Stimulated activated memory B cell treated with anti-CD40 and anti-IgM and Interleukin-4, amounts not matched to agents 10 μg/mL and 1 μg/mL and 100 μg/mL, for 72 hours (primary cell): ENCODE data around the gene PRKCD.
"Not testable (repeated sequence)": the region's sequence is repeated elsewhere in the genome, so short reads cannot be mapped to it uniquely, and the experiment has no call there.

Experiments
- ATAC-seq: fragments of 150-1000 bp; cut with Tn5 transposase; 2 replicates; pipeline ENCODE4 v1.10.0; 2021
- H3K27ac Mint-ChIP-seq: one replicate; pipeline ENCODE4 v1.8.0; 2022; ENCODE audit warnings: mild to moderate bottlenecking, mixed read lengths
- H3K27me3 Mint-ChIP-seq: one replicate; pipeline ENCODE4 v1.8.0; 2022; ENCODE audit warnings: mixed read lengths
- H3K36me3 Mint-ChIP-seq: one replicate; pipeline ENCODE4 v1.8.0; 2022; ENCODE audit warnings: mixed read lengths
- H3K4me1 Mint-ChIP-seq: one replicate; pipeline ENCODE4 v1.8.0; 2022; ENCODE audit warnings: mixed read lengths
- H3K4me3 Mint-ChIP-seq: one replicate; pipeline ENCODE4 v1.8.0; 2022; ENCODE audit warnings: mild to moderate bottlenecking, moderate library complexity, mixed read lengths
- H3K9me3 Mint-ChIP-seq: one replicate; pipeline ENCODE4 v1.8.0; 2022; ENCODE audit warnings: mixed read lengths

Gene PRKCD

DNA sequence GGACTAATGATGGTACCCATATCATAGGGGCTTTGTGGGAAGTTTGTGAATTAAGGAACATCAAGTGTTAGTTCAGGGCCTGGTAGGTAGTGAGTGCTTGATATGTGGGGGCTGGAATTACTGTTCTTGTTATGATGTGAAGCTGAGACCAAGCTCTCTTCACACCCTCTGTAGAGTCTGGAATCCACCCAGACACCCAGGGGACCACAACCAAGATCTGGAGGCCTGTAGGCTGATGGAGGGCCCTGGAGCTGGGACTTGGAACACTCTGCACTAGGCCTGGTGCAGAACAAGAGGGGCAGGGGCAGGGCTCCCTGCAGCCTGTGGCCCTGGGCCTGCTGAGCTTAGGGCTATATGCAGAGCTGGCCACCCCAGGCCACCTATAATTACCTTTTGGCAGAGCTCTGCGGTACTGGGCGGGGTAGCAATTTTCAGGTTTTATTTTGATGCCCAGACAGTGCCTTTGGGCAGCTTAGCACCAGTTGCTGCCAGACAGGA is 13.1 kb upstream of the PRKCD start:
- H3K36me3 Mint-ChIP-seq: no peaks in the 10 kb centered on the region
- ATAC-seq: peak; percentile 25
- no peak overlapping the region for H3K27ac Mint-ChIP-seq
- peaks cover 7% of the 10 kb centered on the region for H3K4me1 Mint-ChIP-seq
- H3K4me3 Mint-ChIP-seq: no peak overlapping the region
- H3K27me3 Mint-ChIP-seq: no peaks in the 10 kb centered on the region
- no peaks in the 10 kb centered on the region for H3K9me3 Mint-ChIP-seq

- ATAC-seq: no peak
- H3K36me3 Mint-ChIP-seq: no peaks in the 10 kb centered on the region
- H3K9me3 Mint-ChIP-seq: no peaks in the 10 kb centered on the region
- no peak overlapping the region for H3K27ac Mint-ChIP-seq
- no peak overlapping the region for H3K4me3 Mint-ChIP-seq
- no peaks in the 10 kb centered on the region for H3K4me1 Mint-ChIP-seq
- H3K27me3 Mint-ChIP-seq: no peaks in the 10 kb centered on the region
These were observed 11.9 kb upstream of the PRKCD start for GRCh38 chr3:53149006-53149690.

GRCh38 chr3:53149699-53150098 is 11.3 kb upstream of the PRKCD start:
- Mint-ChIP-seq H3K9me3 (no peaks in the 10 kb centered on the region), H3K27me3 (no peaks in the 10 kb centered on the region), H3K36me3 (no peaks in the 10 kb centered on the region), H3K27ac (no peak overlapping the region), H3K4me3 (no peak overlapping the region), H3K4me1 (no peaks in the 10 kb centered on the region)
- no peak for ATAC-seq

DNA sequence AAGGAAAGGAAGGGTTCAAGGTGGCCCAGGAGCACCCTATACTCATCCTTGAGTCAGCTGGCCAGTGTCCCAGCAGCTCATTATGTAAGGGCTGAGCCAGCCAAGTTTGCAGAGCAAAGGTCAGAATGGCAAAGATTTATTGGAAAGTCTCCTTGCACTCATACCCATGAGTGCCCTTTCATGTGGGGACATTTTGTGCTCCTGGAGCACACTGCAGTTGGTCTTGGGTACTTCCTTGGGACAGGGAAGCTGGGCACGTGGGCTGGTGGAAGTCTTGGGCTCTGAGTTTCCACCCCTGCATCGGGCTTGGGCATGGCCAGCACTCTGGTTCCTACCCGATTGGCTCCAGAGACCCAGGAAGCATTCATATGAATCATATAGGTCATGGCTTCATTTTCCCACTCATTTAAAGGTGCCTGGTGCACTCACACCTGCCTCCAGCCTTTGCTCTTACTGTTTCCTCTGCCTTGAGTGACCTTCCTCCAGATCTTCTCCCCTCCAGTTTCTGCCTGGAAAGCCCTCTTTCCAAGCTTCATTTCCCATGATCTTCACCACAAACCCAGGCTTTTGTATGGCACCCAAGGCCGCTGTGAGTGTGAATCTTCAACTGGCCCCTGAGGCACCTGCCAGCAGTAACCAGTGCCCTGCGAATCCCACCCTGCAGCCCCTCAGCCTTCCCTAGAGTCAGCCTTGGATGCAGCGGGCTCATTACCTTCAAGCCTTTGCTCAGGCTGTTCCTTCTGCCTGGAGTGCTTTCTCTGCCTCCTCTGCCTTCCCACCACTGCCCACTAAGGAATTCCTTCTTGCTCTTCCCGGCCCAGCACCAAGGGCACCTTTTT is 10.5 kb upstream of the PRKCD start:
- no peaks in the 10 kb centered on the region for H3K36me3 Mint-ChIP-seq
- no peak overlapping the region for H3K27ac Mint-ChIP-seq
- no peak overlapping the region for H3K4me3 Mint-ChIP-seq
- H3K27me3 Mint-ChIP-seq: peaks cover 6% of the 10 kb centered on the region
- ATAC-seq: no peak
- no peaks in the 10 kb centered on the region for H3K9me3 Mint-ChIP-seq
- no peaks in the 10 kb centered on the region for H3K4me1 Mint-ChIP-seq

GRCh38 chr3:53151086-53151438 is 9.9 kb upstream of the PRKCD start:
- not testable (repeated sequence) for H3K27ac Mint-ChIP-seq, H3K4me1 Mint-ChIP-seq, ATAC-seq, H3K36me3 Mint-ChIP-seq, H3K9me3 Mint-ChIP-seq, H3K4me3 Mint-ChIP-seq
- peaks cover 11% of the 10 kb centered on the region for H3K27me3 Mint-ChIP-seq

DNA sequence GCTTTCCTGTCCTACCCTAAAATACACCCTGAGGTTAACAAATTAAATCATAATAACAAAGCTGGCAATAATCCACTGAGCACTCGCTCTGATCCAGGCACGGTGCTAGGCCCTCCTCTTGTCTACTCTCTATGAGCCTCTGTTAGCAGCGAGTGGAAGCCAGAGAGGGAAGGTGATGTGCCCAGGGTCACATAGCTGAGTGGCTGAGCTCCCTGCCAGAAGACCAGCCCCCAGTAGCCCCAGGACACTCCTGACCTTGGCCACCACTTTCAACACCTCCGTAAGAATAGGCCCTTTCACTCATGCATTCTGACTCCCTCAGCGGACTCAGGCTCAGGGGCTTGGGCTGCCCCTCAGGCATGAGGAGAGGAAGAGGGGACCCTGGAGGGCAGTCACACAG is 9.5 kb upstream of the PRKCD start:
- Mint-ChIP-seq H3K27me3 (peaks cover 15% of the 10 kb centered on the region), H3K27ac (no peak overlapping the region), H3K36me3 (no peaks in the 10 kb centered on the region), H3K4me3 (no peak overlapping the region), H3K4me1 (peaks cover 4% of the 10 kb centered on the region), H3K9me3 (no peaks in the 10 kb centered on the region)
- ATAC-seq: no peak

- no peak overlapping the region for H3K27ac Mint-ChIP-seq
- peaks cover 21% of the 10 kb centered on the region for H3K27me3 Mint-ChIP-seq
- H3K4me1 Mint-ChIP-seq: peaks cover 9% of the 10 kb centered on the region
- no peaks in the 10 kb centered on the region for H3K9me3 Mint-ChIP-seq
- ATAC-seq: no peak
- no peak overlapping the region for H3K4me3 Mint-ChIP-seq
- H3K36me3 Mint-ChIP-seq: no peaks in the 10 kb centered on the region
These were observed 8.9 kb upstream of the PRKCD start for GRCh38 chr3:53151870-53152660.

DNA sequence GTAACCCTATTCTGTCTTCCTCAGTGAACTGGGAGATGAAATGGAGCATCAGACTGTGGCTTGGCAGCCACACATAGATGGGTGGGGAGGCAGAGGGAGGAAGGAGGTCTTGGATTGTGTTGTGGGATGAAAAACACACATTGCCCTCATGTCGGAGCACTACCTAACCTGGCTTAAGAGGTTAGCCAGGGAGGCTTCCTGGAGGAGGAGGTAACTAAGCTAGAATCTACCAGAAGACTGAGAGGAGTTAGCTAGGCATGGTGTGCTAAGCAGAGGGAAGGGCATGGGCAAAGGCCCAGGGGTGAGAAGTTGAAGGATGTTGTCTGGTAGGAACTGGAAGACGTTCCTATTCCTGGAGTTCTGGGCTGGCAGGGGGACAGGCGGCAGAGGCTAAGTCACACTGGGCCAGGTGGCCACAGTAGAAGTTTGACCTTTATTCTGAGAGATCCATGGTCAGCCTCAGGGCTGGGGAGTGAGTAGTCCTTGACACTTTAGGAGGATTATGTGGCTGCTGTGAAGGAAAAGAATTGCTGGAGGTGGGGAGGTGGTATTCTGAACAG is 7.7 kb upstream of the PRKCD start:
- Mint-ChIP-seq H3K27me3 (peaks cover 26% of the 10 kb centered on the region), H3K36me3 (no peaks in the 10 kb centered on the region), H3K4me3 (no peak overlapping the region), H3K27ac (no peak overlapping the region), H3K9me3 (no peaks in the 10 kb centered on the region), H3K4me1 (peaks cover 11% of the 10 kb centered on the region)
- ATAC-seq: no peak

DNA sequence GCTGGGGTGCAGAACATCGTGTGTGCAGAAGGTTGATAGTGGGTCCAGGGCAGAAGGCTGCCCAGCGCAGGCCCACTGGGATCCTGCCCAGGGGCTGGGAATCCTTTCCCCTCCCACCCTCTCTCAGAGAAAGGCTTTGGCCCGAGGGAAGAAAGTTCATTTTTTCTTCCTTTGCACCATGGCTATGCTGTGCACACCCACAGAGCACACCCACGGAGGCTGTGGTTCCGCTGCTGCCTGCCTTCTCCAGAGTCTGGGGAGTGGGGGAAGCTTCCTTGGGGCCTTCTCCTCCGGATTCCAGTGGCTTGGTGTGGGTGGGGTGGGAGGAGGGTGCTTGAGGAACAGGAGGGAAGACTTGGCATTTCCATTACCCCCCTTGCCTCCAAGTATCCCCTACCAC is 7.0 kb upstream of the PRKCD start:
- no peak for ATAC-seq
- Mint-ChIP-seq H3K4me3 (no peak overlapping the region), H3K9me3 (no peaks in the 10 kb centered on the region), H3K27me3 (peaks cover 26% of the 10 kb centered on the region), H3K36me3 (no peaks in the 10 kb centered on the region), H3K4me1 (peaks cover 18% of the 10 kb centered on the region), H3K27ac (no peak overlapping the region)

DNA sequence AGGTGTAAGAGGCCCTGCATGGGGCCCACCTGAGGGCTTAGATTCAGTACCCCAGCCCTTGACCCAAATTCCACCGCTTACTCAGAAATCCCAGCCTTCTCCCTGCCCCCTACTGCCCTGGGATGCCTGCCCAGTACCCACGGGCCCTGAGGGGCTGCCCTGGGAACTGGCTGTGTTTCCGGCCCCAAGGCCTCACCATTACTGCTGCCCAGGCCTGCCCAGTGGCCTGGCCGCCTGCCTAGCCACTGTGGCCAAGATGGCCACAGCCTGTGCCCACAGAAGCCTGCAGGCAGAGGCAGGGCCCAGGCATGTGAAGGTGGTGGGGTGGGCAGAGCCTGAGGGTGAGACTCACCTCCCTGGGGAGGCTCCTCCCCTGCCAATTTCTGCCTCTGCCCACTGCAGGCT is 6.1 kb upstream of the PRKCD start:
- peaks cover 26% of the 10 kb centered on the region for H3K27me3 Mint-ChIP-seq
- H3K9me3 Mint-ChIP-seq: no peaks in the 10 kb centered on the region
- H3K4me3 Mint-ChIP-seq: no peak overlapping the region
- no peak overlapping the region for H3K27ac Mint-ChIP-seq
- no peak for ATAC-seq
- H3K4me1 Mint-ChIP-seq: peaks cover 22% of the 10 kb centered on the region
- no peaks in the 10 kb centered on the region for H3K36me3 Mint-ChIP-seq

- peaks cover 26% of the 10 kb centered on the region for H3K27me3 Mint-ChIP-seq
- no peaks in the 10 kb centered on the region for H3K9me3 Mint-ChIP-seq
- H3K36me3 Mint-ChIP-seq: no peaks in the 10 kb centered on the region
- no peak overlapping the region for H3K27ac Mint-ChIP-seq
- no peak for ATAC-seq
- H3K4me3 Mint-ChIP-seq: no peak overlapping the region
- H3K4me1 Mint-ChIP-seq: peaks cover 29% of the 10 kb centered on the region
These were observed 5.2 kb upstream of the PRKCD start for GRCh38 chr3:53155760-53156159.

DNA sequence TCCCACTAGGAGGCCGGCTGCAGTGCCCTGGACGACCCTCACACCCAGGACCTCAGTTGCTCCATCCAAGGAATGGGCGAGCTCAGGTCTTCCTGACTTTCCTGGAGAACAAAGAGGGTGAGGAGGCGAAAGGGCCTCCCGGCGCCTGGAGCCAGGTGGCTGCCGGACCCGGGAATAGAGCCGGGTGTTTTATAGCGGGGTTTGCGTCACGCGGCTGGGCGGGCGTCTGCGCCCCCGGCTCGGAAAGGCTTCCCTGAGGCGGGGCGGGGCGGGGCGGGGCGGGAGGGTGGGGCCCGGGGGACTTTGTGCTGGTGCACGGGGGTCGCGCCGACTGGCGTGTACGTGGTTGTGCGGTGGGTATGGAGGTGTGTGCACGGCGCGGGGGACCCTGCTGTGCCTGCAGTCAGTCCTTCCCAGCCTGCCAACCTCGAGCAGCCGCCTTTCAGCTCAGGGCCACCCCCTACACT is 4.6 kb upstream of the PRKCD start:
- no peak for ATAC-seq
- H3K4me1 Mint-ChIP-seq: peaks cover 29% of the 10 kb centered on the region
- no peak overlapping the region for H3K27ac Mint-ChIP-seq
- no peak overlapping the region for H3K4me3 Mint-ChIP-seq
- H3K9me3 Mint-ChIP-seq: no peaks in the 10 kb centered on the region
- no peaks in the 10 kb centered on the region for H3K36me3 Mint-ChIP-seq
- H3K27me3 Mint-ChIP-seq: peaks cover 26% of the 10 kb centered on the region

DNA sequence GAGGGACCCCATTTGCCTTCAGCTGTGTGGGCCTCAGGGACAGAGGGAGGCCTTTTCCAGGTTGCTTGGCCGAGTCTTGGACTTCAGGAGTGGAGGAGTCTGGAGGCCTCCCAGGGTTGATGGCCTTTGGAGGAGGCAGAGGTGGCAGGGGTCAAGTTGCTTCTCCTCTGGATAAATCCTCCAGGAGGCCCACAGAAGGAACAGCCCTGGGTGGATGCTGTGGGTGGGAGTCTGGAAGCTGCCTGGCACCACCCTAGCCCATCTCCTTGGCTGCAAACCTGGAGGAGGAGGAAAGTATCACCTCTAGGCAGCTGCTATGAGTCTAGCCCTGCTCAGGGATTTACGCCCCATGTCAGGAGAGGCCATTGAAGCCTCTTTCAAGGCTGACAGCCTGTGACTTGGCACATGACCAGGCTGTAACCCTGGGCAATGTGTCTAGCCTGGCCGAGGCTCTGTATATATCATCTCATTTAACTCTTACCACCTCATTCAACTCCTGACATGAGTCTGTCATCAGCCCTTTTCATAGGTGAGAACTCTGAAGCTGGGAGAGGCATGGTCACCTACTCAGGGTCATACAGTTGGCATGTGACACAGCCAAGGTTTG is 2.9 kb upstream of the PRKCD start:
- H3K4me3 Mint-ChIP-seq: no peak overlapping the region
- H3K4me1 Mint-ChIP-seq: peaks cover 39% of the 10 kb centered on the region
- no peak for ATAC-seq
- H3K27me3 Mint-ChIP-seq: peaks cover 26% of the 10 kb centered on the region
- no peak overlapping the region for H3K27ac Mint-ChIP-seq
- H3K9me3 Mint-ChIP-seq: no peaks in the 10 kb centered on the region
- peaks cover 5% of the 10 kb centered on the region for H3K36me3 Mint-ChIP-seq

- Mint-ChIP-seq H3K27me3 (peaks cover 26% of the 10 kb centered on the region), H3K4me3 (no peak overlapping the region), H3K9me3 (no peaks in the 10 kb centered on the region), H3K36me3 (peaks cover 5% of the 10 kb centered on the region), H3K27ac (peak overlapping the region; percentile 34), H3K4me1 (peaks cover 46% of the 10 kb centered on the region)
- ATAC-seq: no peak
These were observed 2.2 kb upstream of the PRKCD start for GRCh38 chr3:53158765-53159155.
